WTC11 (cell line): Measurements from ENCODE around the gene DHX34.

Experiments used
- ATF3 ChIP-seq: sonication (generic); formaldehyde crosslinking; conservative IDR thresholded peaks from 2 replicates; pipeline ENCODE4 v1.8.1; 2022; ENCODE audit warnings: mild to moderate bottlenecking, missing genetic modification reagents
- CBFB ChIP-seq: sonication (generic); formaldehyde crosslinking; IDR thresholded peaks from 2 replicates; pipeline ENCODE4 v1.8.1; 2022; ENCODE audit warnings: mild to moderate bottlenecking, low read depth, missing genetic modification reagents
- CREB1 ChIP-seq: sonication (generic); formaldehyde crosslinking; IDR thresholded peaks from 2 replicates; pipeline ENCODE4 v1.8.0; 2023; ENCODE audit warnings: mild to moderate bottlenecking, missing genetic modification reagents
- CREM ChIP-seq: sonication (generic); formaldehyde crosslinking; IDR thresholded peaks from 2 replicates; pipeline ENCODE4 v1.8.1; 2022; ENCODE audit warnings: mild to moderate bottlenecking, missing genetic modification reagents, moderate library complexity
- CTCF ChIP-seq: fragments of 200-600 bp; IDR thresholded peaks from 2 replicates; pipeline ENCODE4 v1.8.0; 2022; ENCODE audit warnings: antibody characterized with exemption
- ELF4 ChIP-seq: sonication (generic); formaldehyde crosslinking; IDR thresholded peaks from 2 replicates; pipeline ENCODE4 v1.8.1; 2022; ENCODE audit warnings: low read depth, mild to moderate bottlenecking, moderate library complexity, missing genetic modification reagents
- JUN ChIP-seq: sonication (generic); formaldehyde crosslinking; IDR thresholded peaks from 2 replicates; pipeline ENCODE4 v1.8.0; 2023; ENCODE audit warnings: mild to moderate bottlenecking, missing genetic modification reagents
- KAT7 ChIP-seq: sonication (generic); formaldehyde crosslinking; IDR thresholded peaks from 2 replicates; pipeline ENCODE4 v1.8.1; 2023; ENCODE audit warnings: missing genetic modification reagents, mild to moderate bottlenecking, borderline replicate concordance
- NFE2L1 ChIP-seq: sonication (generic); formaldehyde crosslinking; IDR thresholded peaks from 2 replicates; pipeline ENCODE4 v1.8.1; 2023; ENCODE audit warnings: missing genetic modification reagents
- SP1 ChIP-seq: sonication (generic); formaldehyde crosslinking; conservative IDR thresholded peaks from 2 replicates; pipeline ENCODE4 v1.8.1; 2022; ENCODE audit warnings: missing genetic modification reagents
- TCF7 ChIP-seq: sonication (generic); formaldehyde crosslinking; IDR thresholded peaks from 2 replicates; pipeline ENCODE4 v1.8.0; 2022; ENCODE audit warnings: mild to moderate bottlenecking, low read depth, missing genetic modification reagents, moderate library complexity
- TEAD4 ChIP-seq: sonication (generic); formaldehyde crosslinking; IDR thresholded peaks from 2 replicates; pipeline ENCODE4 v1.8.0; 2022; ENCODE audit warnings: mild to moderate bottlenecking, missing genetic modification reagents
- ZNF396 ChIP-seq: fragments of 250-450 bp; sonication (Bioruptor Pico); IDR thresholded peaks from 2 replicates; pipeline ENCODE4 v1.8.0; 2021; ENCODE audit warnings: mild to moderate bottlenecking, moderate library complexity, borderline replicate concordance
- ZNF671 ChIP-seq: fragments of 250-450 bp; sonication (Bioruptor Pico); IDR thresholded peaks from 2 replicates; pipeline ENCODE4 v1.8.0; 2021; ENCODE audit warnings: mild to moderate bottlenecking

- TF ChIP-seq TCF7 (CRISPR knock-in tag) (no peak), CTCF (no peak), ZNF671 (CRISPR knock-in tag) (no peak), NFE2L1 (CRISPR knock-in tag) (no peak), ATF3 (CRISPR knock-in tag) (no peak), KAT7 (CRISPR knock-in tag) (no peak), CREM (CRISPR knock-in tag) (no peak), CREB1 (CRISPR knock-in tag) (no peak), JUN (no peak), ELF4 (CRISPR knock-in tag) (no peak), CBFB (CRISPR knock-in tag) (no peak), ZNF396 (CRISPR knock-in tag) (no peak), SP1 (CRISPR knock-in tag) (no peak), TEAD4 (CRISPR knock-in tag) (no peak)
Measured at GRCh38 chr19:47323409-47323808, 25.7 kb upstream of the DHX34 start.
